ES-I3 (cell line): ENCODE results near the gene ATL3.
A peak's percentile ranks its signal among the peaks of the same experiment; 100 is the strongest.

Experiments
- H3K36me3 ChIP-seq: 2 replicates; pipeline ENCODE4 v1.6.1; 2013; ENCODE audit warnings: mild to moderate bottlenecking, low read length, control low read depth, moderate library complexity; ENCODE audit not compliant: insufficient read depth
- H3K4me1 ChIP-seq: 2 replicates; pipeline ENCODE4 v1.6.1; 2013; ENCODE audit warnings: mild to moderate bottlenecking, control low read depth, low read length; ENCODE audit not compliant: insufficient read depth
- H3K9ac ChIP-seq: 2 replicates; pipeline ENCODE4 v1.6.1; 2013; ENCODE audit warnings: low read depth, mild to moderate bottlenecking, low read length, moderate library complexity
- H3K9me3 ChIP-seq: 2 replicates; pipeline ENCODE4 v1.6.1; 2013; ENCODE audit warnings: mild to moderate bottlenecking, low read length, moderate library complexity; ENCODE audit not compliant: control insufficient read depth, insufficient read depth

The ATL3 gene

GRCh38 chr11:63671322-63672155 is at the start of gene ATL3:
Gene ATL3, minus strand, starts transcription at chr11:63671376. Its CDS starts 41 bp downstream, at chr11:63671335.
- Histone ChIP-seq H3K9ac (peak within 1 kb of the TSS; percentile 45), H3K36me3 (no peaks in the 10 kb centered on the region), H3K9me3 (no peaks in the 10 kb centered on the region), H3K4me1 (peaks cover 23% of the 10 kb centered on the region)

- Histone ChIP-seq H3K4me1 (no peaks in the 10 kb centered on the region), H3K9me3 (no peaks in the 10 kb centered on the region), H3K9ac (no peak overlapping the region), H3K36me3 (no peaks in the 10 kb centered on the region)
Observed at GRCh38 chr11:63720611-63721010, 49.4 kb upstream of the ATL3 start.

- Histone ChIP-seq H3K4me1 (no peaks in the 10 kb centered on the region), H3K36me3 (no peaks in the 10 kb centered on the region), H3K9me3 (no peaks in the 10 kb centered on the region), H3K9ac (no peak overlapping the region)
Observed at GRCh38 chr11:63719987-63720386, 48.8 kb upstream of the ATL3 start.

- Histone ChIP-seq H3K4me1 (no peaks in the 10 kb centered on the region), H3K9ac (no peak overlapping the region), H3K9me3 (no peaks in the 10 kb centered on the region), H3K36me3 (no peaks in the 10 kb centered on the region)
Observed at GRCh38 chr11:63719001-63719400, 47.8 kb upstream of the ATL3 start.

GRCh38 chr11:63716046-63716445 is 44.9 kb upstream of the ATL3 start:
- Histone ChIP-seq H3K9me3 (no peaks in the 10 kb centered on the region), H3K4me1 (no peaks in the 10 kb centered on the region), H3K9ac (no peak overlapping the region), H3K36me3 (no peaks in the 10 kb centered on the region)

GRCh38 chr11:63713766-63714165 is 42.6 kb upstream of the ATL3 start:
- Histone ChIP-seq H3K9me3 (no peaks in the 10 kb centered on the region), H3K9ac (no peak overlapping the region), H3K4me1 (no peaks in the 10 kb centered on the region), H3K36me3 (no peaks in the 10 kb centered on the region)

GRCh38 chr11:63711838-63712237 is 40.7 kb upstream of the ATL3 start:
- Histone ChIP-seq H3K9me3 (no peaks in the 10 kb centered on the region), H3K4me1 (no peaks in the 10 kb centered on the region), H3K36me3 (no peaks in the 10 kb centered on the region), H3K9ac (no peak overlapping the region)

- Histone ChIP-seq H3K9me3 (no peaks in the 10 kb centered on the region), H3K36me3 (no peaks in the 10 kb centered on the region)
Observed at GRCh38 chr11:63710476-63711217, 39.5 kb upstream of the ATL3 start.

GRCh38 chr11:63709336-63709884 is 38.2 kb upstream of the ATL3 start:
- Histone ChIP-seq H3K9me3 (no peaks in the 10 kb centered on the region), H3K4me1 (no peaks in the 10 kb centered on the region), H3K9ac (no peak overlapping the region), H3K36me3 (no peaks in the 10 kb centered on the region)

More at GRCh38 chr11:63710476-63711217, 39.5 kb upstream of the ATL3 start:
- H3K9ac ChIP-seq = no peak overlapping the region
- no peaks in the 10 kb centered on the region for H3K4me1 ChIP-seq

GRCh38 chr11:63708764-63709163 is 37.6 kb upstream of the ATL3 start:
- Histone ChIP-seq H3K9ac (no peak overlapping the region), H3K4me1 (no peaks in the 10 kb centered on the region), H3K9me3 (no peaks in the 10 kb centered on the region), H3K36me3 (no peaks in the 10 kb centered on the region)

- H3K9ac ChIP-seq = no peak overlapping the region
- H3K36me3 ChIP-seq = no peaks in the 10 kb centered on the region
- H3K9me3 ChIP-seq = no peaks in the 10 kb centered on the region
- H3K4me1 ChIP-seq = no peaks in the 10 kb centered on the region
Observed at GRCh38 chr11:63705526-63705925, 34.4 kb upstream of the ATL3 start.

GRCh38 chr11:63699896-63700295 is 28.7 kb upstream of the ATL3 start:
- Histone ChIP-seq H3K9ac (no peak overlapping the region), H3K36me3 (no peaks in the 10 kb centered on the region), H3K4me1 (peaks cover 6% of the 10 kb centered on the region), H3K9me3 (no peaks in the 10 kb centered on the region)

- H3K4me1 ChIP-seq = peaks cover 6% of the 10 kb centered on the region
- no peaks in the 10 kb centered on the region for H3K36me3 ChIP-seq
Observed at GRCh38 chr11:63698976-63699733, 28.0 kb upstream of the ATL3 start.

GRCh38 chr11:63694596-63694995 is 23.4 kb upstream of the ATL3 start:
- Histone ChIP-seq H3K4me1 (peaks cover 2% of the 10 kb centered on the region), H3K9ac (no peak overlapping the region), H3K9me3 (no peaks in the 10 kb centered on the region), H3K36me3 (no peaks in the 10 kb centered on the region)

More at GRCh38 chr11:63698976-63699733, 28.0 kb upstream of the ATL3 start:
- no peak overlapping the region for H3K9ac ChIP-seq
- H3K9me3 ChIP-seq = no peaks in the 10 kb centered on the region
